Measurements from ENCODE around the gene NT5C3A. TPM values are rescaled to one million over a fixed set of nuclear protein-coding genes. Genes with fewer than 3 reads are reported as not detected.

NT5C3A gene
- total and polyA plus RNA-seq, 2 experiments from 2014 or later: 28.5 to 45.8 TPM

DNA sequence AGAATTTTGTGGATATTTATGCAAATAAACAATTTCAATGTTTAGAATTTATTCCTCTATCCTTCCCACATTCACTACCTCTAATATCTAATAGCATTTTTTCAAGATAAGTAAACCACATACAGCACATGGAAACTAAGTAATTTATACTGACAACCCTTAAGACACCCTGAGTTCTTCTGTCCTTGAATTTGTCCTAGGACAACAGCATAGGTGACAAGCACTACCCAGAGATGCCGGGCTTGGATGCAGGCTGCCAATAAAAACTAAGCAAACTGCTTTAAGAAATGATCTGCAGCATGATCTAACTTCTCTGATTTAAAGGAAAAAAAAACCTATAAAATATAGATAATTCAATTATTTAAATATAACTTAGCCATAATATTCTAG is 22.7 kb downstream of the NT5C3A start:
- no peaks in the 10 kb centered on the region for H3K9me3 Mint-ChIP-seq
- no peak for ATAC-seq
- Histone ChIP-seq H3K9me2 (ENCODE audit: insufficient read depth) (no peaks in the 10 kb centered on the region), H3K27me3 (ENCODE audit: insufficient read depth) (no peaks in the 10 kb centered on the region), H3F3A (replicated peaks; ENCODE audit: low read depth) (no peaks in the 10 kb centered on the region), H3K4me2 (no peak overlapping the region), H3K36me3 (ENCODE audit: insufficient read depth) (no peaks in the 10 kb centered on the region), H3K27ac (ENCODE audit: low read depth) (no peak overlapping the region), H3K4me1 (ENCODE audit: insufficient read depth) (no peaks in the 10 kb centered on the region; the same call in 1 of the 2 replicates), H2AFZ (no peak overlapping the region), H3K4me3 (no peak overlapping the region), H4K20me1 (replicated peaks; ENCODE audit: insufficient read depth) (peaks cover 62% of the 10 kb centered on the region), H3K79me2 (replicated peaks; ENCODE audit: insufficient read depth) (peaks cover 98% of the 10 kb centered on the region)
- H3K4me3 Mint-ChIP-seq: no peak overlapping the region
- DNase-seq (ENCODE audit: low spot score): no peak
- H3K27me3 Mint-ChIP-seq (ENCODE audit: insufficient read depth, low read depth, poor library complexity): no peaks in the 10 kb centered on the region
- TF ChIP-seq NANOG (IDR thresholded peaks at IDR 0.05; ENCODE audit: borderline replicate concordance) (no peak), STAT1 (IDR thresholded peaks at IDR 0.05; ENCODE audit: unreplicated experiment) (no peak)
- TF ChIP-seq, protein P1, sequence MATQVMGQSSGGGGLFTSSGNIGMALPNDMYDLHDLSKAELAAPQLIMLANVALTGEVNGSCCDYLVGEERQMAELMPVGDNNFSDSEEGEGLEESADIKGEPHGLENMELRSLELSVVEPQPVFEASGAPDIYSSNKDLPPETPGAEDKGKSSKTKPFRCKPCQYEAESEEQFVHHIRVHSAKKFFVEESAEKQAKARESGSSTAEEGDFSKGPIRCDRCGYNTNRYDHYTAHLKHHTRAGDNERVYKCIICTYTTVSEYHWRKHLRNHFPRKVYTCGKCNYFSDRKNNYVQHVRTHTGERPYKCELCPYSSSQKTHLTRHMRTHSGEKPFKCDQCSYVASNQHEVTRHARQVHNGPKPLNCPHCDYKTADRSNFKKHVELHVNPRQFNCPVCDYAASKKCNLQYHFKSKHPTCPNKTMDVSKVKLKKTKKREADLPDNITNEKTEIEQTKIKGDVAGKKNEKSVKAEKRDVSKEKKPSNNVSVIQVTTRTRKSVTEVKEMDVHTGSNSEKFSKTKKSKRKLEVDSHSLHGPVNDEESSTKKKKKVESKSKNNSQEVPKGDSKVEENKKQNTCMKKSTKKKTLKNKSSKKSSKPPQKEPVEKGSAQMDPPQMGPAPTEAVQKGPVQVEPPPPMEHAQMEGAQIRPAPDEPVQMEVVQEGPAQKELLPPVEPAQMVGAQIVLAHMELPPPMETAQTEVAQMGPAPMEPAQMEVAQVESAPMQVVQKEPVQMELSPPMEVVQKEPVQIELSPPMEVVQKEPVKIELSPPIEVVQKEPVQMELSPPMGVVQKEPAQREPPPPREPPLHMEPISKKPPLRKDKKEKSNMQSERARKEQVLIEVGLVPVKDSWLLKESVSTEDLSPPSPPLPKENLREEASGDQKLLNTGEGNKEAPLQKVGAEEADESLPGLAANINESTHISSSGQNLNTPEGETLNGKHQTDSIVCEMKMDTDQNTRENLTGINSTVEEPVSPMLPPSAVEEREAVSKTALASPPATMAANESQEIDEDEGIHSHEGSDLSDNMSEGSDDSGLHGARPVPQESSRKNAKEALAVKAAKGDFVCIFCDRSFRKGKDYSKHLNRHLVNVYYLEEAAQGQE (IDR thresholded peaks at IDR 0.05; ENCODE audit: unreplicated experiment): no peak
- H3K36me3 Mint-ChIP-seq (ENCODE audit: low read depth): no peaks in the 10 kb centered on the region; the same call in 2 of the 3 replicates
- peaks cover 6% of the 10 kb centered on the region; the same call in 2 of the 3 replicates for H3K4me1 Mint-ChIP-seq
- no peak overlapping the region for H3K27ac Mint-ChIP-seq

DNA sequence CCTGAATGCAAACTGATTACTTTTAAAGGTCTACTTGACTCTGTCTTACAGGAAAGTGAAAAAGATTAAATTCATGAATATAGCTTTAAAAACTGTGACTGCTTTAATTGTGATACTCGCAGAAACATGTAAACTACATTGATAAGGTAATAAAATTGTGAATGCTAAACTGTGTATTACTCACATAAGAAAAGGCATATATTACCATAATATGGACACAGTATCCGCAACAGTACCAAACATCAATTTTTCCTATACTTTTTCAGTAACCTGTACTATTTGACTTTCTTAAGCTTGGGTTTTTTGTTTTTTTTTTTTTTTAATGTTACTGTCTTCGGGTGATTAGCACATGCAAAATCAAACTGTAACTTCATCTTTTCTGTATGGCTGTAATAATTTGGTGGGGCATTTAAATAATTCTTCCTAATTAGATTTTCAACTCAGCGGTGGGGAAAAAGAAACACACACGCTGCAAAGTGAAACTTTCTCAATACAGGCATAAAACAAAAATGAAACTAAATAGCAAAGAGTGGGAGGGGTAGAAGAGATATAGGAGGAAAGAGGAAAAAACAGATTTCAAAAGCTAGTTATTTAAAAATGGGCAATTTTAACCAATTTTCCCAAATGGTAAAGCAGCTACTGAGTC is 23.2 kb downstream of the NT5C3A start:
- Mint-ChIP-seq H3K9me3 (no peaks in the 10 kb centered on the region), H3K4me1 (peaks cover 5% of the 10 kb centered on the region; the same call in 2 of the 3 replicates), H3K4me3 (no peak overlapping the region), H3K36me3 (ENCODE audit: low read depth) (no peaks in the 10 kb centered on the region), H3K27me3 (ENCODE audit: insufficient read depth, low read depth, poor library complexity) (no peaks in the 10 kb centered on the region), H3K27ac (no peak overlapping the region)
- ATAC-seq (no peak), DNase-seq (ENCODE audit: low spot score) (no peak)
- no peaks in the 10 kb centered on the region for H3K9me2 ChIP-seq (ENCODE audit: insufficient read depth)
- H3K4me1 ChIP-seq (ENCODE audit: insufficient read depth): no peaks in the 10 kb centered on the region; the same call in 1 of the 2 replicates
- H3K79me2 ChIP-seq (replicated peaks; ENCODE audit: insufficient read depth): peaks cover 97% of the 10 kb centered on the region
- H4K20me1 ChIP-seq (replicated peaks; ENCODE audit: insufficient read depth): peaks cover 61% of the 10 kb centered on the region
- no peaks in the 10 kb centered on the region for H3K27me3 ChIP-seq (ENCODE audit: insufficient read depth)
- H2AFZ ChIP-seq: no peak overlapping the region
- H3F3A ChIP-seq (replicated peaks; ENCODE audit: low read depth): no peaks in the 10 kb centered on the region
- no peak overlapping the region for H3K4me3 ChIP-seq
- no peak overlapping the region for H3K4me2 ChIP-seq
- no peak overlapping the region for H3K27ac ChIP-seq (ENCODE audit: low read depth)
- no peaks in the 10 kb centered on the region for H3K36me3 ChIP-seq (ENCODE audit: insufficient read depth)
- TF ChIP-seq, protein P2, sequence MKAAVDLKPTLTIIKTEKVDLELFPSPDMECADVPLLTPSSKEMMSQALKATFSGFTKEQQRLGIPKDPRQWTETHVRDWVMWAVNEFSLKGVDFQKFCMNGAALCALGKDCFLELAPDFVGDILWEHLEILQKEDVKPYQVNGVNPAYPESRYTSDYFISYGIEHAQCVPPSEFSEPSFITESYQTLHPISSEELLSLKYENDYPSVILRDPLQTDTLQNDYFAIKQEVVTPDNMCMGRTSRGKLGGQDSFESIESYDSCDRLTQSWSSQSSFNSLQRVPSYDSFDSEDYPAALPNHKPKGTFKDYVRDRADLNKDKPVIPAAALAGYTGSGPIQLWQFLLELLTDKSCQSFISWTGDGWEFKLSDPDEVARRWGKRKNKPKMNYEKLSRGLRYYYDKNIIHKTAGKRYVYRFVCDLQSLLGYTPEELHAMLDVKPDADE (IDR thresholded peaks at IDR 0.05): no peak
- no peak for TF ChIP-seq EZH2phosphoT487 (IDR thresholded peaks at IDR 0.05; ENCODE audit: unreplicated experiment)
- TF ChIP-seq, protein P1 (IDR thresholded peaks at IDR 0.05; ENCODE audit: unreplicated experiment): no peak
- TF ChIP-seq NANOG (IDR thresholded peaks at IDR 0.05; ENCODE audit: borderline replicate concordance): no peak
- no peak for TF ChIP-seq EZH2 (IDR thresholded peaks at IDR 0.05; ENCODE audit: low read depth, unreplicated experiment)
- no peak for TF ChIP-seq ZNF331 (CRISPR knock-in tag; IDR thresholded peaks at IDR 0.05; ENCODE audit: low read depth)
- no peak for TF ChIP-seq JUNB (IDR thresholded peaks at IDR 0.05; ENCODE audit: unreplicated experiment)
- TF ChIP-seq POLR2AphosphoS5 (IDR thresholded peaks at IDR 0.05; ENCODE audit: low read depth): no peak
- no peak for TF ChIP-seq ZNF114 (CRISPR knock-in tag; IDR thresholded peaks at IDR 0.05)
- TF ChIP-seq, protein P3, sequence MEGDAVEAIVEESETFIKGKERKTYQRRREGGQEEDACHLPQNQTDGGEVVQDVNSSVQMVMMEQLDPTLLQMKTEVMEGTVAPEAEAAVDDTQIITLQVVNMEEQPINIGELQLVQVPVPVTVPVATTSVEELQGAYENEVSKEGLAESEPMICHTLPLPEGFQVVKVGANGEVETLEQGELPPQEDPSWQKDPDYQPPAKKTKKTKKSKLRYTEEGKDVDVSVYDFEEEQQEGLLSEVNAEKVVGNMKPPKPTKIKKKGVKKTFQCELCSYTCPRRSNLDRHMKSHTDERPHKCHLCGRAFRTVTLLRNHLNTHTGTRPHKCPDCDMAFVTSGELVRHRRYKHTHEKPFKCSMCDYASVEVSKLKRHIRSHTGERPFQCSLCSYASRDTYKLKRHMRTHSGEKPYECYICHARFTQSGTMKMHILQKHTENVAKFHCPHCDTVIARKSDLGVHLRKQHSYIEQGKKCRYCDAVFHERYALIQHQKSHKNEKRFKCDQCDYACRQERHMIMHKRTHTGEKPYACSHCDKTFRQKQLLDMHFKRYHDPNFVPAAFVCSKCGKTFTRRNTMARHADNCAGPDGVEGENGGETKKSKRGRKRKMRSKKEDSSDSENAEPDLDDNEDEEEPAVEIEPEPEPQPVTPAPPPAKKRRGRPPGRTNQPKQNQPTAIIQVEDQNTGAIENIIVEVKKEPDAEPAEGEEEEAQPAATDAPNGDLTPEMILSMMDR (conservative IDR thresholded peaks at IDR 0.05; ENCODE audit: low read depth in 2 of 2): no peak
- TF ChIP-seq CREB1 (CRISPR knock-in tag; IDR thresholded peaks at IDR 0.05; ENCODE audit: low read depth): no peak
- no peak for TF ChIP-seq STAT1 (IDR thresholded peaks at IDR 0.05; ENCODE audit: unreplicated experiment)

Measured in GM23338 (cell line).